SK-N-SH (cell line): Measurements from ENCODE around the gene USP36. TPM values are rescaled to one million over a fixed set of nuclear protein-coding genes. Genes with fewer than 3 reads are reported as not detected.

Experiments
- CTCF ChIA-PET: fragments of 300-600, 350-600 bp; formaldehyde crosslinking; extraction: SDS; loops from one replicate; lab custom pipeline; 2021; lab: Yijun Ruan, JAX
- POLR2A ChIA-PET: fragments of 350-600 bp; sonication (Branson Sonifier 250); formaldehyde crosslinking; extraction: SDS; loops from one replicate; lab custom pipeline; 2020; ENCODE audit warnings: antibody characterized with exemption, inconsistent platforms; lab: Yijun Ruan, JAX
- DNase-seq: peaks from one replicate; pipeline ENCODE4 v3.0.0; 2012
- H2AFZ ChIP-seq: fragments of 200-600 bp; sonication (generic); 2 replicates; pipeline ENCODE4 v1.8.1; 2016; ENCODE audit warnings: antibody characterized with exemption, mild to moderate bottlenecking, low read depth
- H3F3A ChIP-seq: fragments of 200-600 bp; sonication (generic); replicated peaks from 2 replicates; pipeline ENCODE3; 2016; ENCODE audit warnings: antibody characterized with exemption, mild to moderate bottlenecking; ENCODE audit not compliant: insufficient read depth
- H3K27ac ChIP-seq, 2 experiments: fragments of 200-500 bp in 1 of 2; fragments of 200-600 bp in 1 of 2; sonication (Bioruptor generic) in 1 of 2; sonication (generic), shearing (Covaris generic) in 1 of 2; 2 replicates each; pipeline versions ENCODE4 v1.5.1 to v1.6.1; 2014 to 2016; ENCODE audit warnings: low read depth in 2 of 2, inconsistent platforms in 1 of 2, low read length in 1 of 2, mild to moderate bottlenecking in 1 of 2, mixed read lengths in 1 of 2
- H3K27me3 ChIP-seq: fragments of 200-600 bp; sonication (generic), shearing (Covaris generic); 2 replicates; pipeline ENCODE4 v1.6.1; 2016; ENCODE audit warnings: mixed run types; ENCODE audit not compliant: insufficient read depth
- H3K36me3 ChIP-seq, 2 experiments: fragments of 200-500 bp in 1 of 2; fragments of 200-600 bp in 1 of 2; sonication (Bioruptor generic) in 1 of 2; sonication (generic) in 1 of 2; replicated peaks in 1 of 2; 2 replicates each; pipeline versions ENCODE3 to v1.5.1; 2014 to 2016; ENCODE audit warnings: low read length in 1 of 2, mild to moderate bottlenecking in 1 of 2; ENCODE audit not compliant: insufficient read depth in 2 of 2, control insufficient read depth in 1 of 2
- H3K4me1 ChIP-seq, 2 experiments: fragments of 200-500 bp in 1 of 2; fragments of 200-600 bp in 1 of 2; sonication (Bioruptor generic) in 1 of 2; sonication (generic), shearing (Covaris generic) in 1 of 2; 2 replicates each; pipeline versions ENCODE4 v1.5.1 to v1.6.1; 2014 to 2016; ENCODE audit warnings: low read depth in 1 of 2, low read length in 1 of 2, mixed run types in 1 of 2; ENCODE audit not compliant: insufficient read depth in 2 of 2, control insufficient read depth in 1 of 2
- H3K4me2 ChIP-seq: fragments of 200-600 bp; sonication (generic), shearing (Covaris generic); 2 replicates; pipeline ENCODE4 v1.6.1; 2017; ENCODE audit warnings: mixed run types
- H3K4me3 ChIP-seq, 2 experiments: fragments of 200-500 bp in 1 of 2; fragments of 200-600 bp in 1 of 2; sonication (Bioruptor generic) in 1 of 2; sonication (generic), shearing (Covaris generic) in 1 of 2; 2 replicates each; pipeline versions ENCODE4 v1.5.1 to v1.8.1; 2014 to 2016; ENCODE audit warnings: low read depth in 2 of 2, inconsistent platforms in 1 of 2, low read length in 1 of 2, mild to moderate bottlenecking in 1 of 2, mixed read lengths in 1 of 2, moderate library complexity in 1 of 2
- H3K79me2 ChIP-seq: fragments of 200-600 bp; sonication (generic); 2 replicates; pipeline ENCODE4 v1.8.1; 2017; ENCODE audit warnings: mild to moderate bottlenecking; ENCODE audit not compliant: insufficient read depth
- H3K9ac ChIP-seq: fragments of 200-600 bp; sonication (generic); 2 replicates; pipeline ENCODE4 v1.6.1; 2017; ENCODE audit warnings: mixed run types
- H3K9me2 ChIP-seq: fragments of 200-600 bp; sonication (generic); 2 replicates; pipeline ENCODE4 v1.6.1; 2017; ENCODE audit warnings: mixed run types
- H3K9me3 ChIP-seq: fragments of 200-600 bp; sonication (generic); 2 replicates; pipeline ENCODE4 v1.6.1; 2017; ENCODE audit warnings: mixed run types, mild to moderate bottlenecking, moderate library complexity
- H4K20me1 ChIP-seq: fragments of 200-600 bp; sonication (generic); 2 replicates; pipeline ENCODE4 v1.6.1; 2017; ENCODE audit warnings: mild to moderate bottlenecking, mixed run types; ENCODE audit not compliant: insufficient read depth
- ELF1 ChIP-seq: IDR thresholded peaks from 2 replicates; pipeline ENCODE4 v1.4.0; 2012
- EP300 ChIP-seq, 2 experiments: IDR thresholded peaks; 2 replicates each; pipeline versions ENCODE4 v1.4.0 to v1.6.1; 2012; ENCODE audit warnings: borderline replicate concordance in 1 of 2, low read depth in 1 of 2, low read length in 1 of 2
- FOSL2 ChIP-seq: IDR thresholded peaks from 2 replicates; pipeline ENCODE4 v1.4.0; 2012; ENCODE audit warnings: low read depth, mild to moderate bottlenecking, moderate library complexity, borderline replicate concordance
- FOXJ3 ChIP-seq: sonication (generic); formaldehyde crosslinking; IDR thresholded peaks from 2 replicates; pipeline ENCODE4 v1.5.1; 2020; ENCODE audit warnings: mild to moderate bottlenecking, missing genetic modification reagents
- FOXM1 ChIP-seq: IDR thresholded peaks from 2 replicates; pipeline ENCODE4 v1.4.0; 2012; ENCODE audit warnings: low read depth, mild to moderate bottlenecking
- GABPA ChIP-seq: IDR thresholded peaks from 2 replicates; pipeline ENCODE4 v1.4.0; 2012; ENCODE audit warnings: low read depth, mild to moderate bottlenecking
- GATA2 ChIP-seq: sonication (generic); formaldehyde crosslinking; IDR thresholded peaks from 2 replicates; pipeline ENCODE4 v1.5.0; 2020; ENCODE audit warnings: mild to moderate bottlenecking, missing genetic modification reagents
- NRF1 ChIP-seq: IDR thresholded peaks from 2 replicates; pipeline ENCODE4 v1.6.1; 2012; ENCODE audit warnings: low read depth, mild to moderate bottlenecking, low read length
- POLR2AphosphoS5 ChIP-seq: IDR thresholded peaks from 2 replicates; pipeline ENCODE4 v1.6.1; 2012; ENCODE audit warnings: low read depth, low read length
- RAD21 ChIP-seq: IDR thresholded peaks from 2 replicates; pipeline ENCODE4 v1.6.1; 2012; ENCODE audit warnings: mild to moderate bottlenecking, low read length
- RXRA ChIP-seq: IDR thresholded peaks from 2 replicates; pipeline ENCODE4 v1.4.0; 2012; ENCODE audit warnings: low read depth, mild to moderate bottlenecking, borderline replicate concordance
- SMC3 ChIP-seq: IDR thresholded peaks from 2 replicates; pipeline ENCODE4 v1.6.1; 2012; ENCODE audit warnings: low read depth, low read length, improper control_type of control experiment
- TAF1 ChIP-seq: IDR thresholded peaks from 2 replicates; pipeline ENCODE4 v1.6.1; 2012; ENCODE audit warnings: low read depth, mild to moderate bottlenecking, low read length, moderate library complexity, borderline replicate concordance
- USF1 ChIP-seq: IDR thresholded peaks from 2 replicates; pipeline ENCODE4 v1.4.0; 2012; ENCODE audit warnings: low read depth, borderline replicate concordance
- YY1 ChIP-seq: IDR thresholded peaks from 2 replicates; pipeline ENCODE4 v1.4.0; 2012; ENCODE audit warnings: low read depth, mild to moderate bottlenecking
- WGBS: methylation state at CpG from one replicate; pipeline ENCODE4 v1.1.6; 2017; ENCODE audit warnings: low lambda C conversion rate; 5-methylcytosine and 5-hydroxymethylcytosine counted together
- polyA plus RNA-seq, 3 experiments: library from polyadenylated mRNA; depleted of rRNA; stranded (reverse); fragments of >200 nt; gene quantifications; 2 replicates each; pipeline ENCODE4 v1.2.3, GENCODE V29; 2012
- TF ChIP-seq, protein P1 (sequence below): fragments of 150-350 bp; IDR thresholded peaks from 2 replicates; pipeline ENCODE4 v1.6.1; 2017; ENCODE audit warnings: antibody characterized with exemption, low read length, low read depth, borderline replicate concordance
- TF ChIP-seq, protein P2 (sequence below): IDR thresholded peaks from 2 replicates; pipeline ENCODE4 v1.4.0; 2012; ENCODE audit warnings: low read depth

Gene USP36
- polyA plus RNA-seq, 1 of the 3 experiments (the other 2 are of a cell fraction), result 34.6 TPM

GRCh38 chr17:78806451-78806850, 34.2 kb downstream of the USP36 start (continued):
- TF ChIP-seq, protein P1, sequence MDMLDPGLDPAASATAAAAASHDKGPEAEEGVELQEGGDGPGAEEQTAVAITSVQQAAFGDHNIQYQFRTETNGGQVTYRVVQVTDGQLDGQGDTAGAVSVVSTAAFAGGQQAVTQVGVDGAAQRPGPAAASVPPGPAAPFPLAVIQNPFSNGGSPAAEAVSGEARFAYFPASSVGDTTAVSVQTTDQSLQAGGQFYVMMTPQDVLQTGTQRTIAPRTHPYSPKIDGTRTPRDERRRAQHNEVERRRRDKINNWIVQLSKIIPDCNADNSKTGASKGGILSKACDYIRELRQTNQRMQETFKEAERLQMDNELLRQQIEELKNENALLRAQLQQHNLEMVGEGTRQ, result no peak
- TF ChIP-seq TAF1 (no peak), SMC3 (no peak), POLR2AphosphoS5 (no peak), EP300 (IDR thresholded peaks at IDR 0.05; ENCODE audit: borderline replicate concordance in 1 of 2, low read depth in 1 of 2, low read length in 1 of 2) (no peak), ELF1 (no peak)

GRCh38 chr17:78805301-78805700, 35.3 kb downstream of the USP36 start:
- no peak overlapping the region for H3K9ac ChIP-seq
- no peaks in the 10 kb centered on the region for H3K9me3 ChIP-seq
- no peaks in the 10 kb centered on the region for H3K27me3 ChIP-seq
- ChIA-PET CTCF (interaction anchor here (0.8 to 2.2 kb wide), 3 partner anchors 17 to 240 kb away, joined by 4 to 8 read pairs (median 5); no protein-coding TSS in a partner anchor), POLR2A (no interaction called here)
- H3K9me2 ChIP-seq, result no peaks in the 10 kb centered on the region
- no peak overlapping the region for H3K4me2 ChIP-seq
- H3K4me1 ChIP-seq, result no peaks in the 10 kb centered on the region
- H3K27ac ChIP-seq, result no peak overlapping the region
- WGBS, result 95% methylated on average over 14 of the region's 14 CpGs
- H3K4me3 ChIP-seq, result no peak overlapping the region
- peaks cover 4% of the 10 kb centered on the region for H4K20me1 ChIP-seq
- H3K36me3 ChIP-seq, result peaks cover 68 to 70% of the 10 kb centered on the region in 2 experiments
- DNase-seq, result no peak
- H2AFZ ChIP-seq, result no peak overlapping the region
- peaks cover 3% of the 10 kb centered on the region for H3F3A ChIP-seq
- TF ChIP-seq YY1, result no peak
- TF ChIP-seq, protein P2, sequence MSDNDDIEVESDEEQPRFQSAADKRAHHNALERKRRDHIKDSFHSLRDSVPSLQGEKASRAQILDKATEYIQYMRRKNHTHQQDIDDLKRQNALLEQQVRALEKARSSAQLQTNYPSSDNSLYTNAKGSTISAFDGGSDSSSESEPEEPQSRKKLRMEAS, result no peak
- no peak for TF ChIP-seq NRF1
- no peak for TF ChIP-seq TAF1
- peaks cover 44% of the 10 kb centered on the region; the same call in 1 of the 2 replicates for H3K79me2 ChIP-seq

- no peaks in the 10 kb centered on the region for H3K27me3 ChIP-seq
- H3K79me2 ChIP-seq, result peaks cover 49% of the 10 kb centered on the region; the same call in 1 of the 2 replicates
- H3K4me1 ChIP-seq, result no peaks in the 10 kb centered on the region
- peaks cover 9% of the 10 kb centered on the region for H4K20me1 ChIP-seq
- 94% methylated on average over 11 of the region's 11 CpGs for WGBS
- no peak overlapping the region for H2AFZ ChIP-seq
- no peaks in the 10 kb centered on the region for H3K9me3 ChIP-seq
- DNase-seq, result no peak
- no peak overlapping the region for H3K4me3 ChIP-seq
- CTCF ChIA-PET, result interaction anchor here (0.7 to 2.2 kb wide), 5 partner anchors 18 to 589 kb away, joined by 3 to 8 read pairs (median 5); no protein-coding TSS in a partner anchor
- POLR2A ChIA-PET, result no interaction called here
- H3K4me2 ChIP-seq, result no peak overlapping the region
- H3K9ac ChIP-seq, result no peak overlapping the region
- H3K9me2 ChIP-seq, result no peaks in the 10 kb centered on the region
- no peak overlapping the region for H3K27ac ChIP-seq
- TF ChIP-seq RAD21 (no peak), GABPA (no peak), TAF1 (no peak), FOSL2 (no peak), FOXM1 (no peak), YY1 (no peak), USF1 (no peak), GATA2 (CRISPR knock-in tag) (no peak), FOXJ3 (CRISPR knock-in tag) (no peak), RXRA (no peak)
- TF ChIP-seq, protein P2, result no peak
- no peaks in the 10 kb centered on the region for H3F3A ChIP-seq
- H3K36me3 ChIP-seq, result peaks cover 66 to 73% of the 10 kb centered on the region in 2 experiments
Observed at GRCh38 chr17:78804777-78805176, 35.8 kb downstream of the USP36 start.
